Parathyroid adenoma (tissue), 2 donors: ENCODE measurements around the gene IL17RC.
A peak's percentile ranks its signal among the peaks of the same experiment; 100 is the strongest.
"Not testable (repeated sequence)": the region's sequence is repeated elsewhere in the genome, so short reads cannot be mapped to it uniquely, and the experiment has no call there.

ENCODE experiments used
- H2AFZ ChIP-seq: fragments of 300-600 bp; sonication (generic); one replicate; pipeline ENCODE4 v1.7.0; 2017; ENCODE audit warnings: antibody characterized with exemption, mild to moderate bottlenecking
- H3K27ac ChIP-seq: fragments of 300-600 bp; sonication (generic); one replicate; pipeline ENCODE4 v1.7.0; 2017
- H3K27me3 ChIP-seq: fragments of 300-600 bp; sonication (generic); one replicate; pipeline ENCODE4 v1.7.0; 2017; ENCODE audit warnings: low read length; ENCODE audit not compliant: control insufficient read depth, insufficient read depth
- H3K36me3 ChIP-seq: fragments of 300-600 bp; sonication (generic); one replicate; pipeline ENCODE4 v1.7.0; 2017; ENCODE audit warnings: low read length; ENCODE audit not compliant: control insufficient read depth, insufficient read depth
- H3K4me1 ChIP-seq: fragments of 300-600 bp; sonication (generic); one replicate; pipeline ENCODE4 v1.7.0; 2017; ENCODE audit warnings: control low read depth
- H3K4me2 ChIP-seq: fragments of 300-600 bp; sonication (generic); one replicate; pipeline ENCODE4 v1.7.0; 2017; ENCODE audit warnings: low read length
- H3K4me3 ChIP-seq: fragments of 300-600 bp; sonication (generic); one replicate; pipeline ENCODE4 v1.7.0; 2017; ENCODE audit warnings: low read depth, low read length
- H3K79me2 ChIP-seq: fragments of 300-600 bp; sonication (generic); one replicate; pipeline ENCODE4 v1.7.0; 2017; ENCODE audit warnings: control low read depth
- H3K9ac ChIP-seq: fragments of 300-600 bp; sonication (generic); one replicate; pipeline ENCODE4 v1.7.0; 2017; ENCODE audit warnings: mild to moderate bottlenecking
- H3K9me3 ChIP-seq: fragments of 300-600 bp; sonication (generic); one replicate; pipeline ENCODE4 v1.7.0; 2017; ENCODE audit warnings: low read length; ENCODE audit not compliant: control insufficient read depth
- TF ChIP-seq, protein P1 (sequence below): fragments of 300-600 bp; sonication (generic); IDR thresholded peaks from one replicate; pipeline ENCODE4 v1.7.0; 2017; ENCODE audit warnings: antibody characterized with exemption, mild to moderate bottlenecking
- donor health status: primary hyperparathyroidism.

IL17RC gene, protein sequence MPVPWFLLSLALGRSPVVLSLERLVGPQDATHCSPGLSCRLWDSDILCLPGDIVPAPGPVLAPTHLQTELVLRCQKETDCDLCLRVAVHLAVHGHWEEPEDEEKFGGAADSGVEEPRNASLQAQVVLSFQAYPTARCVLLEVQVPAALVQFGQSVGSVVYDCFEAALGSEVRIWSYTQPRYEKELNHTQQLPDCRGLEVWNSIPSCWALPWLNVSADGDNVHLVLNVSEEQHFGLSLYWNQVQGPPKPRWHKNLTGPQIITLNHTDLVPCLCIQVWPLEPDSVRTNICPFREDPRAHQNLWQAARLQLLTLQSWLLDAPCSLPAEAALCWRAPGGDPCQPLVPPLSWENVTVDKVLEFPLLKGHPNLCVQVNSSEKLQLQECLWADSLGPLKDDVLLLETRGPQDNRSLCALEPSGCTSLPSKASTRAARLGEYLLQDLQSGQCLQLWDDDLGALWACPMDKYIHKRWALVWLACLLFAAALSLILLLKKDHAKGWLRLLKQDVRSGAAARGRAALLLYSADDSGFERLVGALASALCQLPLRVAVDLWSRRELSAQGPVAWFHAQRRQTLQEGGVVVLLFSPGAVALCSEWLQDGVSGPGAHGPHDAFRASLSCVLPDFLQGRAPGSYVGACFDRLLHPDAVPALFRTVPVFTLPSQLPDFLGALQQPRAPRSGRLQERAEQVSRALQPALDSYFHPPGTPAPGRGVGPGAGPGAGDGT

DNA sequence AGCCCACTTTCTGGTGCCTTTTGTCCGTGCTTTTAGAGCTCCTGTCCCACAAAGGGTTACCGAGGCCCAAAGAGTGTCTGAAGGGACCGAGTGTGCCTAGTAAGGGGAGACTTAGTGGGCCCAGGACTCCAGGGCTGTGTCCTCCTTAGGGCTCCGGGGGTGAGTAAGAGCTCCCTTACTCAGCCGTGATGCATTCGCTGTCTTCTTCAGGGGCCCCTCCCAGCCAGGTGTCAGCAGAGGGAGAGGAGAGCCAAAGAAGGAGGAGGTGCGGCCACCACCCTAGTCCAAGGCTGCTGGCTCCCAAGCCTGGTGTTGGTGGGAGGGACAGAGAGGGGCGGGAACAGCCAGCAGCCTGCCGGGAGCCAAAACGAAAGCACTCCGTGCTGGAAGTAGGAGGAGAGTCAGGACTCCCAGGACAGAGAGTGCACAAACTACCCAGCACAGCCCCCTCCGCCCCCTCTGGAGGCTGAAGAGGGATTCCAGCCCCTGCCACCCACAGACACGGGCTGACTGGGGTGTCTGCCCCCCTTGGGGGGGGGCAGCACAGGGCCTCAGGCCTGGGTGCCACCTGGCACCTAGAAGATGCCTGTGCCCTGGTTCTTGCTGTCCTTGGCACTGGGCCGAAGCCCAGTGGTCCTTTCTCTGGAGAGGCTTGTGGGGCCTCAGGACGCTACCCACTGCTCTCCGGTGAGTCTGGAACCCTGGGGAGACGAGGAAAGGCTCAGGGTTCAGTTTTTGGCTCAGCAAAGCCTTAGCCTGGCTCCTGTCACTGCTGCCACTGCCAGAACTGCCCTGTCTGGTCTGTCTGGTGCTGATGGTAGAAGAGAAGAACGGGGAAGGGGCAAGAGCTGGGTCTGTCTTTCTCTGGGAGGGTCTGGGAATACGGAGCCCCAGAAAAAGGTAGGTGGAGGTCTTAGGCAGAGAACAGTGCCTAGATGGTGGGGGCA, at the start of gene IL17RC:
Gene IL17RC (plus strand): TSS at position 365 of the 947 bp plus-strand sequence. CDS start 218 bp downstream, at position 583.
- H3K9me3 ChIP-seq = no peaks in the 10 kb centered on the region
- peak within 1 kb of the TSS; percentile 83 for H3K4me2 ChIP-seq
- no peaks in the 10 kb centered on the region for H3K36me3 ChIP-seq
- TF ChIP-seq, protein P1, sequence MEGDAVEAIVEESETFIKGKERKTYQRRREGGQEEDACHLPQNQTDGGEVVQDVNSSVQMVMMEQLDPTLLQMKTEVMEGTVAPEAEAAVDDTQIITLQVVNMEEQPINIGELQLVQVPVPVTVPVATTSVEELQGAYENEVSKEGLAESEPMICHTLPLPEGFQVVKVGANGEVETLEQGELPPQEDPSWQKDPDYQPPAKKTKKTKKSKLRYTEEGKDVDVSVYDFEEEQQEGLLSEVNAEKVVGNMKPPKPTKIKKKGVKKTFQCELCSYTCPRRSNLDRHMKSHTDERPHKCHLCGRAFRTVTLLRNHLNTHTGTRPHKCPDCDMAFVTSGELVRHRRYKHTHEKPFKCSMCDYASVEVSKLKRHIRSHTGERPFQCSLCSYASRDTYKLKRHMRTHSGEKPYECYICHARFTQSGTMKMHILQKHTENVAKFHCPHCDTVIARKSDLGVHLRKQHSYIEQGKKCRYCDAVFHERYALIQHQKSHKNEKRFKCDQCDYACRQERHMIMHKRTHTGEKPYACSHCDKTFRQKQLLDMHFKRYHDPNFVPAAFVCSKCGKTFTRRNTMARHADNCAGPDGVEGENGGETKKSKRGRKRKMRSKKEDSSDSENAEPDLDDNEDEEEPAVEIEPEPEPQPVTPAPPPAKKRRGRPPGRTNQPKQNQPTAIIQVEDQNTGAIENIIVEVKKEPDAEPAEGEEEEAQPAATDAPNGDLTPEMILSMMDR = no peak
- peaks cover 2% of the 10 kb centered on the region for H3K79me2 ChIP-seq
- H3K4me3 ChIP-seq = peak within 1 kb of the TSS; percentile 61
- peak within 1 kb of the TSS; percentile 5 for H3K9ac ChIP-seq
- H3K27me3 ChIP-seq = no peaks in the 10 kb centered on the region
- H2AFZ ChIP-seq = peak within 1 kb of the TSS; percentile 89
- H3K4me1 ChIP-seq = peaks cover 15% of the 10 kb centered on the region
- H3K27ac ChIP-seq = peak within 1 kb of the TSS; percentile 71

DNA sequence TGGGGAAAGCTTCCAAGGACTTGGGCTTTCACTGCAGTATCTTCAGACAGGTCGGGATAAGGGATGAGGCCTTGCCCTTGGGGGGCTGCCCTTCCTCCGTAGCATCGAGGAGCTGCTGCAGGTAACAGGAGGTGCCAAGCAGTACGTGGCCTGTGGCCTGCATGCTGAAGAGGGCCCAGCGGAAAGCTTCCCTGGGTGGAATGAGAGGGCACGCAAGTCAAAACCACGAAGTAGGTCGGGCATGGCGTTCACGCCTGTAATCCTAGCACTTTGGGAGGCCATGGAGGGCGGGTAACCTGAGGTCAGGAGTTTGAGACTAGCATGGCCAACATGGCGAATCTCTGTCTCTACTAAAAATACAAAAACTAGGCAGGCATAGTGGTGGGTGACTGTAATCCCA, 49.8 kb upstream of the IL17RC start:
- Histone ChIP-seq H3K27ac (no peak overlapping the region), H3K4me2 (no peak overlapping the region), H3K4me1 (no peaks in the 10 kb centered on the region), H3K27me3 (no peaks in the 10 kb centered on the region), H3K4me3 (no peak overlapping the region), H2AFZ (no peak overlapping the region), H3K79me2 (no peaks in the 10 kb centered on the region), H3K36me3 (no peaks in the 10 kb centered on the region), H3K9ac (no peak overlapping the region), H3K9me3 (no peaks in the 10 kb centered on the region)
- TF ChIP-seq, protein P1 = no peak

DNA sequence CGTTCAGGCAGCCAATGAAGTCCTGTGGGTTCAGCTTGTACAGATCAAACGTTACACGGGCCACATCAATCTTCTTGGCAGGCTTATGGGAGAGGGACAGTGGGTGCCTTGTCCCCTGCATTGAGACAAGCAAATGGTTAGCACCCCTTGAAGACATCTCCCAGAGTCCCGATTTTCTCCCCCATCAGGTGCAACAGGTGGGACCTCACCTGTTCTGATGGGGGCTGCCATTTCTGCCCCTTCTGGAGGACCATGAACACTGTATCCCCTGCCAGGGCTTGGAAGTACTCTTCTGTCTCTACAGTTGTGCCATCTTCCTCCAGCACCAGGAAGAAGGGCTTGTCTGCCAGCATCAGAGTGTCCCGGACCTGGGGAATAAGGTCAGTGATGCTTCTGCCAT, 46.9 kb upstream of the IL17RC start:
- H3K9me3 ChIP-seq = no peaks in the 10 kb centered on the region
- TF ChIP-seq, protein P1 = no peak
- no peak overlapping the region for H3K4me3 ChIP-seq
- no peak overlapping the region for H3K27ac ChIP-seq
- H2AFZ ChIP-seq = no peak overlapping the region
- no peaks in the 10 kb centered on the region for H3K27me3 ChIP-seq
- H3K4me1 ChIP-seq = no peaks in the 10 kb centered on the region
- H3K4me2 ChIP-seq = no peak overlapping the region
- H3K9ac ChIP-seq = no peak overlapping the region
- no peaks in the 10 kb centered on the region for H3K36me3 ChIP-seq
- no peaks in the 10 kb centered on the region for H3K79me2 ChIP-seq

DNA sequence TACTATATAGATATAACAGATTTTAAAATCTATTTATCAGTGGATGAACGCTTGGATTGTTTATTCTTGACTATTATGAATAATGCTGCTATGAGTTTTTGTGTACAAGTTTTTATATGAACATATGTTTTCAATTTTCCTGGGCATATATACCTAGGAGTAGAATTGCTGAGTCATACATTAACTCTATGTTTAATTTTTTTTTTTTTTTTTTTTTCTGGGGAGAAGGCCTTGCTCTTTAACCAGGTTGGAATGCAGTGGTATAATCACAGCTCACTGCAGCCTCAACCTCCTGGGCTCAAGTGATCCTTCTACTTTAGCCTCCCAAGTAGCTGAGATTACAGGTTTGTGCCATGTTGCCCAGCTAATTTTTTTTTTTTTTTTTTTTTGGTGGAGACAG, 45.9 kb upstream of the IL17RC start:
- no peak overlapping the region for H3K9ac ChIP-seq

DNA sequence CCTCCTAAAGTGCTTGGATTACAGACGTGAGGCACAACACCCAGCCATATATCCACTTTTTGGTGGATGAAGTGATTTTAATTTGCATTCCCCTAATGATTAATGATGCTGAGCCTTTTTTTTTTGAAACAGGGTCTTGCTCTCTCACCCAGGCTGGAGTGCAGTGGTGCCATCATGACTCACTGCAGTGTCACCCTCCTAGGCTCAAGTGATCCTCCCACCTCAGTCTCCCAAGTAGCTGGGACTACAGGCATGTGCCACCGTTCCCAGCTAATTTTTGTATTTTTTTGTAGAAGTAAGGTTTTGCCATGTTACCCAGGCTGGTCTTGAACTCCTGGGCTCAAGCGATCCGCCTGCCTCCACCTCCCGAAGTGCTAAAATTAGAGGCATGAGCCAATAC, 44.8 kb upstream of the IL17RC start:
- H3K4me3 ChIP-seq, H3K4me1 ChIP-seq, H3K27me3 ChIP-seq, H3K9ac ChIP-seq, H3K27ac ChIP-seq, H3K9me3 ChIP-seq, H3K4me2 ChIP-seq, H3K79me2 ChIP-seq, H2AFZ ChIP-seq, H3K36me3 ChIP-seq: not testable (repeated sequence)

More for the DNA sequence above, 45.9 kb upstream of the IL17RC start:
- no peaks in the 10 kb centered on the region for H3K4me1 ChIP-seq
- no peaks in the 10 kb centered on the region for H3K9me3 ChIP-seq
- no peaks in the 10 kb centered on the region for H3K79me2 ChIP-seq
- no peak overlapping the region for H3K4me2 ChIP-seq
- no peak overlapping the region for H3K4me3 ChIP-seq
- TF ChIP-seq, protein P1 = no peak
- no peaks in the 10 kb centered on the region for H3K36me3 ChIP-seq
- H3K27me3 ChIP-seq = no peaks in the 10 kb centered on the region
- no peak overlapping the region for H2AFZ ChIP-seq
- no peak overlapping the region for H3K27ac ChIP-seq
